NT2/D1 (cell line): Measurements from ENCODE around the gene FKBP5.

ENCODE experiments used
- DNase-seq: peaks from one replicate; pipeline ENCODE4 v3.0.0-alpha.2; 2011; ENCODE audit warnings: low read depth, low spot score
- H3K27me3 ChIP-seq: 2 replicates; pipeline ENCODE4 v1.6.0; 2011; ENCODE audit warnings: mild to moderate bottlenecking; ENCODE audit not compliant: insufficient read length, insufficient read depth
- H3K36me3 ChIP-seq: 2 replicates; pipeline ENCODE4 v1.6.1; 2011; ENCODE audit warnings: mild to moderate bottlenecking, low read length, mixed read lengths; ENCODE audit not compliant: insufficient read depth, insufficient read length
- H3K4me1 ChIP-seq: 2 replicates; pipeline ENCODE4 v1.5.1; 2011; ENCODE audit not compliant: insufficient read depth, insufficient read length
- H3K4me3 ChIP-seq: 2 replicates; pipeline ENCODE4 v1.5.1; 2011; ENCODE audit warnings: low read depth; ENCODE audit not compliant: insufficient read length
- H3K9ac ChIP-seq: 2 replicates; pipeline ENCODE4 v1.6.0; 2011; ENCODE audit warnings: low read depth; ENCODE audit not compliant: insufficient read length
- H3K9me3 ChIP-seq: 2 replicates; pipeline ENCODE4 v1.5.1; 2011; ENCODE audit warnings: mild to moderate bottlenecking, low read length; ENCODE audit not compliant: insufficient read depth
- SUZ12 ChIP-seq: IDR thresholded peaks from 2 replicates; pipeline ENCODE4 v1.6.1; 2011; ENCODE audit not compliant: insufficient read length, insufficient read depth; ENCODE audit errors: extremely low read depth
- YY1 ChIP-seq: IDR thresholded peaks from 2 replicates; pipeline ENCODE4 v1.6.1; 2011; ENCODE audit not compliant: insufficient read length, insufficient read depth
- ZNF274 ChIP-seq: IDR thresholded peaks from 2 replicates; pipeline ENCODE4 v1.6.1; 2011; ENCODE audit warnings: mild to moderate bottlenecking, low read depth, low read length

Gene FKBP5

DNA sequence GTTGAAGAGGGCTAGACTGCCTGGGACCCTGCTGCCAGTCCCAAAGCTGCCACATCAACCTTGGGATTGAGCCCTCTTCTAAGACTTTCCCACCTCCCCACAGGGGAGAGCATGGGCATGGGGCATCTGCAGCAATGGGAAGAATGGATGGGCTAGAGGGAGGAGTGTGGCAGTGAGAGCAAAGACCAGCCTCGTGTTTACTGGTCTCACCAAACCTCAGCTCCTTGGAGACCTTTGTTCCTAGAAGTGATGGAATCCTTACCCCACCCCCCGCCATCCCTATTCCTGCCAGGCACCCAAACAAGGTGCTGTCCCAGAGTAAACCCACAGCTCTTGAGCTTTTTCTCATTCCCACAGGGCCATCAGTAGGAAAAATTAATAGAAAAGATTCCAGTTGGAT is 28.1 kb upstream of the FKBP5 start:
- Histone ChIP-seq H3K4me3 (no peak overlapping the region), H3K4me1 (peaks cover 16% of the 10 kb centered on the region), H3K9me3 (no peaks in the 10 kb centered on the region), H3K27me3 (no peaks in the 10 kb centered on the region), H3K36me3 (no peaks in the 10 kb centered on the region), H3K9ac (no peak overlapping the region)
- TF ChIP-seq YY1 (no peak), SUZ12 (no peak), ZNF274 (no peak)
- no peak for DNase-seq

DNA sequence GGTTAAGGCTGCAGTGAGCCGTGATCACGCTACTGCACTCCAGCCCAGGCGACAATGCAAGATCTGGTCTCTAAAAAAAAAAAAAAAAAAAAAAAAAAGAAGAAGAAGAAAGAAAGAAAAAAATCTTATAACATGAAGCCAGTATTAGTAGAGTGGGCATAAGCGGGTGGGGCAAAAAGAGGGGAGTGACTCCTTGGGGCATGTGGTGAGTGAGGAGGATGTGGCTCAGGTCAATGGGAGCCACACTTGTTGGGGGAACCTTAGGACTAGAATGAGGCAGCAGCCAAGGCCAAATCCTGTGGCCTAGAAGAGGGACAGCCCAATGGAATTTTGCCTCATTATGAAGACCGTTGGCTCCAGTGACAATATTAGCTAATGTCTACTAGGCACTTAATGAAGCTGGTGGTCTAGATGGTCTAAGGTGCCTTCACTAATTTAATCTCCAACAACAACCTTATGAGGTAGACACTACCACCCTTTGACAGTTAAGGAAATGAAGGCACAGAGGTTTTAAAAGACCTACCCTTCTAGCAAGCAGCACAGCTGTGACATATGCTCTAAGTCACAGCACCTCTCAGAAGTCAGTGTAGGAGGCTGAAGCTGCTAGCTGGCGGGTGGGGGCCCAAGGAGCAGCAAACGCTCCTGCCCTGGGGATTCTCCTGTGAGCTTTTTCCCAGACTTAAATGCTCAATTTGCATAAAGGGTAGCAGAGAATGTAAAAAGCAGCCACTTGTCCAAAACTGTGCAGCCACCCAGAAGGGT is 24.5 kb upstream of the FKBP5 start:
- Histone ChIP-seq H3K4me3 (no peak overlapping the region), H3K36me3 (no peaks in the 10 kb centered on the region), H3K9ac (no peak overlapping the region), H3K27me3 (no peaks in the 10 kb centered on the region), H3K9me3 (no peaks in the 10 kb centered on the region), H3K4me1 (peaks cover 16% of the 10 kb centered on the region)
- no peak for DNase-seq
- no peak for TF ChIP-seq ZNF274
- no peak for TF ChIP-seq SUZ12
- TF ChIP-seq YY1 = no peak

DNA sequence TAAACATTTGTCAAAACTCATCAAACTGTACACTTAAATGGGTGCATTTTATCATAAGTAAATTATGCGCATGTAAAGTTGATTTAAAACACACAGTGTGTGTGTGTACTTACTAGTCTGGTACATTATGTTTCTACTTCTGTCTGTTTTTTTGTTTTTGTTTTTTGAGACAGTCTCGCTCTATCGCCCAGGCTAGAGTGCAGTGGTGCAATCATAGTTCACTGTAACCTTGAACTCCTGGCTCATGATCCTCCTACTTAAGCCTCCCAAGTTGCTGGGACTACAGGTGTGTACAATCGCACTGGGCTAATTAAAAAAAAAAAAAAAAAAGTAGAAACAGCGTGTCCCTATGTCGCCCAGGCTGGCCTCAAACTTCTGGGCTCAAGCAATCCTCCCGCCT is 23.0 kb upstream of the FKBP5 start:
- Histone ChIP-seq H3K9me3 (no peaks in the 10 kb centered on the region), H3K4me3 (no peak overlapping the region), H3K4me1 (peaks cover 4% of the 10 kb centered on the region), H3K27me3 (no peaks in the 10 kb centered on the region), H3K36me3 (no peaks in the 10 kb centered on the region), H3K9ac (no peak overlapping the region)
- TF ChIP-seq SUZ12 (no peak), ZNF274 (no peak), YY1 (no peak)
- no peak for DNase-seq

DNA sequence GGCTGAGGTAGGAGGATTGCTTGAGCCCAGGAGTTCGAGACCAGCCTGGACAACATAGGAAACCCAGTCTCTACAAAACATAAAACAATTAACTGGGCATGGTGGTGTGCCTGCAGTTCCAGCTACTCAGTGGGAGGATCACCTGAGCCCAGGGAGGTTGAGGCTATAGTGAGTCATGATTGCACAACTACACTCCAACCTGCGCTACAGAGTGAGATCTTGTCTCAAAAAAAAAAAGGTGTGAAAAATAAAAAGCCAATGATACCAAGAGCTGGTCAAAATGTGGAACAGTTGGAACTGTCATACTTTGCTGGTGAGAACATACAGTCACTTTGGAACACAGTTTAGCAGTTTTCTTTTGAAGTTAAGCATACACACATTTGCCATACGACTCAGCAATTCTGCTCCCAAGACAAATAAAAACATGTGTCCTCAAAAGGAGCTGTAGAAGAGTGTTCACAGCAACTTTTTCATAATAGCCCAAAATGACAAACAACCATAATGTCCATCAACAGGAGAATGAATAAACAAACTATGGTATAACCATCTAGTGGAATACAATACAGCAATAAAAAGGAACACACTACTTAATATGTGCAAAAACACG is 21.6 kb upstream of the FKBP5 start:
- H3K36me3 ChIP-seq = no peaks in the 10 kb centered on the region
- DNase-seq = no peak
- no peak overlapping the region for H3K4me3 ChIP-seq
- no peak for TF ChIP-seq YY1
- no peak for TF ChIP-seq SUZ12
- no peak for TF ChIP-seq ZNF274
- H3K4me1 ChIP-seq = no peaks in the 10 kb centered on the region
- no peaks in the 10 kb centered on the region for H3K9me3 ChIP-seq
- no peak overlapping the region for H3K9ac ChIP-seq
- no peaks in the 10 kb centered on the region for H3K27me3 ChIP-seq

DNA sequence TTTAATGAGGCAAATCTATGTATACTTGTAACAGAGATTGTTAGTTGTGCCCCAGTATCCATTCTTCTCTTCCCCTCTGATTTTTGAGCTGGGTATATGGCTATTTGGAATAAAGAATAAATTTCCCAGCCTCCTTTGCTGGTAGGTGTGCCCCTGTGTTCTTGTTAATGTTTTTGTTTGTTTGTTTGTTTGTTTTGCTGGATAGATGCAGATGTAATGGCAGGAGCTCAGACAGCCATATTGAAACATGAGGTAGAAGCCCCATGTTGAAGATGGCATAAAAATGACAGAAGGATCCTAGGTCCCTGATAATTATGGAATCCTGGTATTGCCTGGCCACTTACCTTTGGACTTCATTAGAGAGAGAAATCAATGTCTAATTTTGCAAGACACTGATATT is 19.9 kb upstream of the FKBP5 start:
- H3K4me3 ChIP-seq = no peak overlapping the region
- TF ChIP-seq SUZ12 (no peak), ZNF274 (no peak), YY1 (no peak)
- H3K4me1 ChIP-seq = no peaks in the 10 kb centered on the region
- H3K27me3 ChIP-seq = no peaks in the 10 kb centered on the region
- DNase-seq = no peak
- H3K36me3 ChIP-seq = no peaks in the 10 kb centered on the region
- H3K9ac ChIP-seq = no peak overlapping the region
- peaks cover 2% of the 10 kb centered on the region; the same call in 1 of the 2 replicates for H3K9me3 ChIP-seq

DNA sequence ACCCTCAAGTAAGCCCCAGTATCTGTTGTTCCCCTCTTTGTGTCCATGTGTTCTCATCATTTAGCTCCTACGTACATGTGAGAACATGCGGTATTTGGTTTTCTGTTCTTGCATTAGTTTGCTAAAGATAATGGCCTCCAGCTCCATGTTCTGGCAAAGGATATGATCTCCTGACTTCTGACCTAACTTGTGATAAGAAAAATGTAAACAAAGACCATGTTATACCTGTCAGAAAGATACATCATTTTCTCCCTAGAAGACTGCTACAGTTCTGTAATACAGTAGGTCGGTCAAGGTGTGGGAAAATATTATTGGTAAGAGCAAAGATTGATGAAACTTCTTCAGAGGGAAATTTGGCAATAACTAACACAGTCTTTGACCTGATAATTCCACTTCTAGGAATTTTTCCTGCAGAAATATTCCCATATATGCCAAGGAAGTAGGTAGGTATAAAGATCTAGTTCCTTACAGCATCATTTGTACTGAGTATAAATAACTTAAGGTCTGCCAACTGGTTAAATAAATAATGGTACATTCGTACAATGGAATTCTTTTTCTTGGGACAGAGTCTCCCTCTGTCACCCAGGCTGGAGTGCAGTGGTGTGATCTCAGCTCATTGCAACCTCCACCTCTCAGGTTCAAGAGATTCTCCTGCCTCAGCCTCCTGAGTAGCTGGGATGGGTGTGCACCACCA is 19.1 kb upstream of the FKBP5 start:
- H3K36me3 ChIP-seq = no peaks in the 10 kb centered on the region
- peaks cover 7% of the 10 kb centered on the region; the same call in 1 of the 2 replicates for H3K9me3 ChIP-seq
- no peaks in the 10 kb centered on the region for H3K4me1 ChIP-seq
- TF ChIP-seq YY1 (no peak), ZNF274 (no peak), SUZ12 (no peak)
- H3K9ac ChIP-seq = no peak overlapping the region
- H3K27me3 ChIP-seq = no peaks in the 10 kb centered on the region
- DNase-seq = no peak
- no peak overlapping the region for H3K4me3 ChIP-seq

DNA sequence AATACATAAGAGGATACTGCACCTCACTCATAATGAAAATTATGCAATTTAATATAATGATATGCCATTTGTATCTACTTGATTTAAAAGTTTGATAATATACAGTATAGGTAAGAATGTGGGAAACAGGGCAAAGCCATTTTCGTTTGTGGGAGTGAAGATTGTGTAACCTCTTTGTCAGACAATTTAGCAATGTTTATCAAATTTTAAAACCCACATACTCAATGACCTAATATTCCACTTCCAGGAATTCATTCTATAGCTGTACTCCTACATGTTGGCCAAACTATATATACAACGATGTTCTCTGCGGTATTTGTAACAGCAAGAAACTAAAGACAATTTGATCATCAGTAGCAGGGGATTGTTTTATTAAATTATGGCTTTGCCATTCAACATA is 17.8 kb upstream of the FKBP5 start:
- no peak overlapping the region for H3K4me3 ChIP-seq
- no peaks in the 10 kb centered on the region for H3K4me1 ChIP-seq
- TF ChIP-seq SUZ12 = no peak
- TF ChIP-seq YY1 = no peak
- TF ChIP-seq ZNF274 = no peak
- H3K36me3 ChIP-seq = no peaks in the 10 kb centered on the region
- no peaks in the 10 kb centered on the region for H3K27me3 ChIP-seq
- DNase-seq = no peak
- H3K9ac ChIP-seq = no peak overlapping the region
- H3K9me3 ChIP-seq = peaks cover 7% of the 10 kb centered on the region; the same call in 1 of the 2 replicates
